GF-D8 (cell line): ENCODE data around the gene CEP250.
"Not testable (repeated sequence)": the region's sequence is repeated elsewhere in the genome, so short reads cannot be mapped to it uniquely, and the experiment has no call there.

Experiments
- DNase-seq: peaks from one replicate; lab custom pipeline; 2025; lab: John Stamatoyannopoulos, UW

Gene CEP250

GRCh38 chr20:35457539-35457938 lies 2.1 kb downstream of the CEP250 start:
- DNase-seq: not testable (repeated sequence)

DNA sequence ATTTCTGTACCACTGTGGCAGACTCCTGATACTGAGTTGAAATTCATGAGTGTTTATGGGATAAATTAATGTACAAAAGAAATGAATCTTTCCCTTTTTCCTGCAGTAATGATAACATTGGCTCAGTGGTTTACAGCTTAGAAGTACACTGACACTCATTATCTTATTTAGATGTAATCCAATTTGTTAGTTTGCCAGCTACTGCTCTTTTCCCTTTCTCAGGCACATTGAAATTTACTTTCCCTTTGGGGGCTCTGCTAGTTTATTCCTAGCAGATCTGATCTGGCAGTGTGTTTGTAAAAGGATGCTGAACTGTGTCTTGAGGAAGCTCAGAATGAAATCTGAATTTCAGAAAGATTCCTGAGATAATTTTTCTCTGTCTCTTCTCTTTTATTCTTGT lies 3.0 kb downstream of the CEP250 start:
- no peak for DNase-seq

DNA sequence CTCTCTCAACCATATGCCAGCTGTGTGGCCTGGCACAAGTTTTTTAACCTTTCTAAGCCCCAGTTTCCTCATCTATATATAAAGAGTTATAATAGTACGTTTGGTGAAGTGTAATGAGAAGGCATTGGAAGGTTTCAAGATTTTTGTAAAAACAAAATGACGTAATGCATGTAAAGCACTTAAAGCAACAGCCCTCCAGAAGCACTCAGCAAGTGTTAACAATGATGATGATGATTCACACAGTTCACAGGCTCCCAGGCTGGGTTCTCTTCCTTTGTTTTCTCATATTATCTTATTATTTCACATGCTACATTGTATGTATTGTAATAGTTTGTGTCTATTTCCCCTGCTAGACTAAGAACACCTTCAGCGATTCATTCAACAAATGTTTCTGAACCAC lies 6.2 kb downstream of the CEP250 start:
- DNase-seq: no peak

- no peak for DNase-seq
Observed at GRCh38 chr20:35462351-35462750, 7.0 kb downstream of the CEP250 start.

GRCh38 chr20:35463455-35464300 lies 8.3 kb downstream of the CEP250 start:
- peak; percentile 19 for DNase-seq

GRCh38 chr20:35465976-35466375 lies 10.6 kb downstream of the CEP250 start:
- no peak for DNase-seq

DNA sequence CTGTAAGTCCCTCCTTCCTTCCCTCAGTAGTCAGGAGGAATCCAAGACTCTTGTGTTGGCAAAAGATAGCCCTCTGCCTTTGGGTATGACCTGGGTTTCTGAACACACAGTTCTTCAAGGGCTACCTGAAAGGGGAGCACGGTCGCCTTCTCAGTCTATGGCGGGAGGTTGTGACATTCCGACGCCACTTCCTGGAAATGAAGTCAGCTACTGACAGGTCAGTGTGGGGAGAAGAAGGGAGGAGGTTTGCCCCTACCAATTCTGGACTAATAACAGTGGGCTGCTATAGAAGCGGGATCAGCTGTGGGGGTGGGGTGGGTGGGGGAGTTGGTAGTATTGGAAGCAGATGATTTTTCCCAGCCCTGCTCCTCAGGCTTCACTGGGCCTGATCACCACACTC lies 11.5 kb downstream of the CEP250 start:
- DNase-seq: no peak

DNA sequence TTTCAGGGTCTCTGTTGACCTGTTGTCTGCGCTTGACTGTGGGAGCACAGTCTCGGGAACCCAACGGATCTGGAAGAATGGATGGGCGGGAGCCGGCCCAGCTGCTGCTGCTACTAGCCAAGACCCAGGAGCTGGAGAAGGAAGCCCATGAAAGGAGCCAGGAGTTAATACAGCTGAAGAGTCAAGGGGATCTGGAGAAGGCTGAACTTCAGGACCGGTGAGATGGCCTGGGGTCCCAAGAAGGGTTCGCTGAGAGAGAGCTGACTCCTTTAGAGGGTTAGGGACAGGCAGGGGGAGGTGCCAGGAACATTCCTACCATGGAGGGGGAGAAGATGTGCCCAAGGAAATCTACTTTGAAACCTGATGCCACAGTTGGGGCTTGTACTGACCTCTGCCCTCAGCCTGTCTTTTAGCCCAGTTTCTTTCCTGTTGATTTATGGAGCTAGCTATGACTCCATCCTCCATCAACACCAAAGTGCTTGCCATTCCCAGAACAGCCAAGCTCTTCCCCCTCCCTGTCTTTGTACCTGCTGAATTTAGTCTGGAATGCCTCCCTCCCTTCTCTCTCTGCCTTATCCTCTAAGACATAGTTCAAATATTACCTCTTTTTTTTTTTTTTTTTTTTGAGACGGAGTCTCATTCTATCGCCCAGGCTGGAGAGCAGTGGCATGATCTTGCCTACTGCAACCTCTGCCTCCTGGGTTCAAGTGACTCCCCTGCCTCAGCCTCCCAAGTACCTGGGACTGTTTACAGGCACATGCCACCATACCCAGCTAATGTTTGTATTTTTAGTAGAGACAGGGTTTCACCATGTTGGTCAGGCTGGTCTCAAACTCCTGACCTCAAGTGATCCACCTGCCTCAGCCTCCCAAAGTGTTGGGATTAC lies 12.2 kb downstream of the CEP250 start:
- no peak for DNase-seq

DNA sequence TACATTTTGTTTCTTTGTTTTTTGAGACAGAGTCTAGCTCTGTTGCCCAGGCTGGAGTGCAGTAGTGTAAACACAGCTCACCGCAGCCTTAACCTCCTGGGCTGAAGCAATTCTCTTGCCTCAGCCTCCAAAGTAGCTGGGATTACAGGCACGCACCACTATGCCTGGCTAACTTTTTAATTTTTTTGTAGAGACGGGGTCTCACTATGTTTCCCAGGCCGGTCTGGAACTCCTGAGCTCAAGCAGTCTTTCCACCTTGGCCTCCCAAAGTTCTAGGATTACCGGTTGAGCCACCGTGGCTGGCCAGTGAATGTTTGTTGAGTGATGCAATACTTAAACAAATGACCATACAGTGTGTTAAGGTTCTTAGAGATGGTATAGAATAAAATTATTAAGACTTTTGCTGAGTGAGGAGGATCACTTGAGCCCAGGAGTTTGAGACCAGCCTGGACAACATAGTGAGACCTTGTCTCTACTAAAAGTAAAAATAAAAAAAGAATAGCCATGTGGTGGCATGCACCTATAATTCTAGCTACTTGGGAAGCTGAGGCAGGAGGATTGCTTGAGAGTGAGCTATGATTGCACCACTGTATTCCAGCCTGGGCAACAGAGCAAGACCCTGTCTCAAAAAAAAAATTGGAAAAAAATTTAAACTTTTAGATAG lies 13.4 kb downstream of the CEP250 start:
- DNase-seq: no peak

- no peak for DNase-seq
Observed at GRCh38 chr20:35472209-35472608, 16.8 kb downstream of the CEP250 start.

DNA sequence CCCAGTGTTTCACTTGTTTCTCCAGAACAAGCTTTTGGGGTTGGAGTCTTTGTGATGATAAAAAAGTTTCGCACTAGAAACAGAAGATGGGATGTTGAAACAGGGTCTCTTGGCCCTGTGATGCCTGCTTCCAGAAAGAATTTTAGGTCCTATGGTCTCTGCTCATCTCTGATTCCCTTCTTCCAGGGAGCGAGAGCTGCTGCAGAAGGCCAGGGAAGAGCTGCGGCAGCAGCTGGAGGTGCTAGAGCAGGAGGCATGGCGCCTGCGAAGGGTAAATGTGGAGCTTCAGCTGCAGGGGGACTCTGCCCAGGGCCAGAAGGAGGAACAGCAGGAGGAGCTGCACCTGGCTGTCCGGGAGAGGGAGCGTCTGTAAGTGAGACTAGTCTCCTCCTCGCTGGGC lies 18.3 kb downstream of the CEP250 start:
- no peak for DNase-seq

- DNase-seq: no peak
Observed at GRCh38 chr20:35474303-35474871, 19.0 kb downstream of the CEP250 start.

DNA sequence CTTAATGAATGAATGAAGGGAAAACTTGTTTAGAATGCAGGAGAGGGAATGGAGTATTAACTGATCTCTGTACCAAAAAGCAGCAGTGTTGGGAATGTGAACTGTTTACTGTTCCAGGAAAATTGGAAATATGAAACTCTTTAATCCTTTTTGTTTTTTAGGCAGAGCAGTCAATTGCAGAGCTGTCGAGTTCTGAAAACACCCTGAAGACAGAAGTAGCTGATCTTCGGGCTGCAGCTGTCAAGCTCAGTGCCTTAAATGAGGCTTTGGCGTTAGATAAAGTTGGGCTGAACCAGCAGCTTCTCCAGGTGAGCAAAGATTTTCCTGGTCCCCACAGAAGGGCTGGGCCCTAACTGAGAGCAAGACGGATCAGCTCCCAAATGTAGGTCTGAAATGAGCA lies 20.9 kb downstream of the CEP250 start:
- no peak for DNase-seq

GRCh38 chr20:35478804-35479472 lies 23.5 kb downstream of the CEP250 start:
- DNase-seq: no peak

DNA sequence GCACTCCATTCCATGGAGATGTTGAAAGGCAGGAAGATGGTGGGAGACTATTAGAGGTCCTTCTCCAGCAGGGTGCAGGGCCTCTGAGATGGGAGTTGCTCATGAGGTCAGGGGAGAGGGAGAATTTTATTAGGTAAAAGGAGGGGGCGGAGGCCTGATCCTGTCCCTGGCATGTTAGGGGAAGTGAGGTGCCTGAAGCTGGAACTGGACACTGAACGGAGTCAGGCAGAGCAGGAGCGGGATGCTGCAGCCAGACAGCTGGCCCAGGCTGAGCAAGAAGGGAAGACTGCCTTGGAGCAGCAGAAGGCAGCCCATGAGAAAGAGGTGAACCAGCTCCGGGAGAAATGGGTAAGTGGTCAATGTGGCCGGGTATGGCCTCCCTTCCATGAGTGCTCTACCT lies 24.4 kb downstream of the CEP250 start:
- no peak for DNase-seq

- DNase-seq: no peak
Observed at GRCh38 chr20:35487479-35487878, 32.1 kb downstream of the CEP250 start.

- no peak for DNase-seq
Observed at GRCh38 chr20:35489717-35490116, 34.3 kb downstream of the CEP250 start.

GRCh38 chr20:35490736-35491181 lies 35.4 kb downstream of the CEP250 start:
- peak; percentile 73 for DNase-seq

DNA sequence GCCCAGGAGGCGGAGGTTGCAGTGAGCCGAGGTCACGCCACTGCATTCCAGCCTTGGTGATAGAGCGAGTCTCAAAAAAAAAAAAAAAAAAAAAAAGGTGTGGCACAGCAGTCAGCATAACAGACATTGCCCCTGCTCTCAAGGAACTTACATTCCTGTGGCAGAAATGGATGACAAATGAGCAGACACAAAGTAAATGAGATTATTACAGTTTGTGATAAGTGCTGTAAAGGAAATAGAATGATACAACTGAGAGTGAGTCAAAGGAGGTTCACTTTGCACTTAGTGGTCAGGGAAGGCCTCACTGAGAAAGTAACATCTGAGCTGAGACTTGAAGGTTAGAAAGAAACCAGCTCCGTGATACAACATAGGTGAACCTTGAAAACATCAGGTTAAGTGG lies 36.4 kb downstream of the CEP250 start:
- no peak for DNase-seq

GRCh38 chr20:35492352-35492751 lies 37.0 kb downstream of the CEP250 start:
- DNase-seq: no peak

DNA sequence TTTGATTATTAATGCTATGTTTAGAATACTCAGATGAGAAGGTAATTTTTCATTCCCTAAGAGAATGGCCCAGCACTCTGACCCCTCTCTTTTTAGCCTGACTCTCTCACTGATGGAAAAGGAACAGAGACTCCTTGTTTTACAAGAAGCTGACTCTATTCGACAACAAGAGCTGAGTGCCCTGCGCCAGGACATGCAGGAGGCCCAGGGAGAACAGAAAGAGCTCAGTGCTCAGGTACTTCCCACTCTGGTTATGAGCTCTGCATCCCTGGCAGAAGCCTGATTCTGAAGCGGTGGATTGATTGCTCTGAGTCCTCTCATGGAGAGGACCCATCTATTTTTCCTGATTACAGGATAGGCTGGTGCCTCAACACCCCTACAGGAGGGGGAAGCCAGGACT lies 41.1 kb downstream of the CEP250 start:
- DNase-seq: no peak

DNA sequence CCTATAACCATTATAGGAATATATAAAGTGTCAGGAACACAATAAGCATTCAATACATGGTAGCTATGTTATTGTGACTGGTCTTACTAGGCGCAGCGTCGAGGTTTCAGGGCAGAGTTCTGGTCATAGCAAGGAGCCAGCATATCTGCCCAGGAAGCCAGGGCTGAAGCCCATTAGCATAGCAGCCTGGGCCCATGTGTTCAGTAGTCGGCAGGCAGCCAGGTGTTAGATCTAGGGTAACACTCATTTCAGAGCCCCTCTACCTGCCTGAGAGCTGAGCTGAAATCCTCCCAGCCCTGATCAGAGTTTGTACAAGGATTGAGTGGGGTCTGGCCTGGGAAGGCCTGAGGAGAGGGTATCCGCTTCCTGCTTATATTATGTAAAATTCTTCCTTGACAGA lies 41.9 kb downstream of the CEP250 start:
- DNase-seq: no peak
